ENCODE results near the gene PJA2.

PJA2 gene

DNA sequence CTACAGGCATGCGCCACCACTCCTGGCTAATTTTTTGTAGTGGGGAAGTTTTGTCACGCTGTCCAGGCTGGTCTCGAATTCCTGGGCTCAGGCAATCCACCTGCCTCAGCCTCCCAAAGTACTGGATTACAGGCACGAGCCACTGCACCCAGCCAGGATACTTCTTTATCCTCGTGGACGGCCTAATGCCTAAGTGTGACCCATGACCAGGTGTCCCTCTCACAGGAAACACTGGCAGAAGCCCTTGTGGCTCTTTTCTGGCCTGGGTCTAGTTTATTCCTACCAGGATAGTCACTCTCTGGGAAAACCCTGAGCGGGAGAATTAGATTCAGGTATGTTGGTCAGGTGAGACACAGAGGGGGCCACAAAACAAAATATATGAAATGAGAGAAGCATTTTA, 90.4 kb downstream of the PJA2 start:
- Histone ChIP-seq H3K9me3 (ENCODE audit: low read length) (no peaks in the 10 kb centered on the region), H3K4me1 (ENCODE audit: insufficient read depth, low read length) (no peaks in the 10 kb centered on the region), H3K36me3 (ENCODE audit: insufficient read depth, low read length) (no peaks in the 10 kb centered on the region), H3K27me3 (ENCODE audit: control insufficient read depth in 1 of 2, insufficient read depth in 2 of 2, low read length in 2 of 2) (no peaks in the 10 kb centered on the region), H3K27ac (ENCODE audit: low read depth, low read length) (no peak overlapping the region), H3K4me3 (ENCODE audit: low read depth in 1 of 2, low read length in 2 of 2) (no peak overlapping the region), H3K9ac (ENCODE audit: low read length) (no peak overlapping the region)

- H3K9ac ChIP-seq (ENCODE audit: low read length): no peak overlapping the region
These were observed 91.2 kb downstream of the PJA2 start for GRCh38 chr5:109318455-109319108.

GRCh38 chr5:109316634-109317033, 93.1 kb downstream of the PJA2 start:
- no peak overlapping the region for H3K4me3 ChIP-seq (ENCODE audit: low read depth in 1 of 2, low read length in 2 of 2)
- no peak overlapping the region for H3K9ac ChIP-seq (ENCODE audit: low read length)
- no peak overlapping the region for H3K27ac ChIP-seq (ENCODE audit: low read depth, low read length)
- no peaks in the 10 kb centered on the region for H3K9me3 ChIP-seq (ENCODE audit: low read length)
- no peaks in the 10 kb centered on the region for H3K27me3 ChIP-seq (ENCODE audit: control insufficient read depth in 1 of 2, insufficient read depth in 2 of 2, low read length in 2 of 2)
- H3K4me1 ChIP-seq (ENCODE audit: insufficient read depth, low read length): no peaks in the 10 kb centered on the region
- H3K36me3 ChIP-seq (ENCODE audit: insufficient read depth, low read length): no peaks in the 10 kb centered on the region

More at GRCh38 chr5:109318455-109319108, 91.2 kb downstream of the PJA2 start:
- H3K4me1 ChIP-seq (ENCODE audit: insufficient read depth, low read length): no peaks in the 10 kb centered on the region
- no peaks in the 10 kb centered on the region for H3K9me3 ChIP-seq (ENCODE audit: low read length)
- no peaks in the 10 kb centered on the region for H3K36me3 ChIP-seq (ENCODE audit: insufficient read depth, low read length)
- no peak overlapping the region for H3K4me3 ChIP-seq (ENCODE audit: low read depth in 1 of 2, low read length in 2 of 2)
- no peaks in the 10 kb centered on the region for H3K27me3 ChIP-seq (ENCODE audit: control insufficient read depth in 1 of 2, insufficient read depth in 2 of 2, low read length in 2 of 2)
- no peak overlapping the region for H3K27ac ChIP-seq (ENCODE audit: low read depth, low read length)

- no peaks in the 10 kb centered on the region for H3K4me1 ChIP-seq (ENCODE audit: insufficient read depth, low read length)
- no peak overlapping the region for H3K4me3 ChIP-seq (ENCODE audit: low read depth in 1 of 2, low read length in 2 of 2)
- H3K9me3 ChIP-seq (ENCODE audit: low read length): no peaks in the 10 kb centered on the region
- no peaks in the 10 kb centered on the region for H3K27me3 ChIP-seq (ENCODE audit: control insufficient read depth in 1 of 2, insufficient read depth in 2 of 2, low read length in 2 of 2)
- H3K9ac ChIP-seq (ENCODE audit: low read length): no peak overlapping the region
- H3K36me3 ChIP-seq (ENCODE audit: insufficient read depth, low read length): no peaks in the 10 kb centered on the region
- H3K27ac ChIP-seq (ENCODE audit: low read depth, low read length): no peak overlapping the region
These were observed 94.5 kb downstream of the PJA2 start for GRCh38 chr5:109315245-109315644.

DNA sequence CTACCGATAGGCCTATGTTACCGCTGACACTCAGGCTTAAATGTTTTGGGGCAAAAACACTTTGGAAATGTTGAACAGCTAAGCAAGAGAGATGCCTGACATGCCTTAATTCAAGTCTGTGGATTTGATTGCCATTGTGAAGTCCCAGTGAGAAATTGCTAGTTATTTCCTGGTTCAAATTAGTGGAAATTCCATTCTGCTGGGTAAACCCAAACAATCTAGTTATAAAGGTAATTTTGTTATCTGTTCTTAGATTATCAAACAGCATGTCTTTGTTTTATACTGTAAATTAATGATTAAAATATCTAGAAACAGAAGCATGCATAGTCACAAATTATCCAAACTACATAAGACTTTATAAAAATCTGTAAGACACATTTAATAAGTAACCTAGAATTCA, 96.6 kb downstream of the PJA2 start:
- no peaks in the 10 kb centered on the region for H3K9me3 ChIP-seq (ENCODE audit: low read length)
- no peak overlapping the region for H3K9ac ChIP-seq (ENCODE audit: low read length)
- no peaks in the 10 kb centered on the region for H3K27me3 ChIP-seq (ENCODE audit: control insufficient read depth in 1 of 2, insufficient read depth in 2 of 2, low read length in 2 of 2)
- H3K4me3 ChIP-seq (ENCODE audit: low read depth in 1 of 2, low read length in 2 of 2): no peak overlapping the region
- H3K27ac ChIP-seq (ENCODE audit: low read depth, low read length): no peak overlapping the region
- no peaks in the 10 kb centered on the region for H3K4me1 ChIP-seq (ENCODE audit: insufficient read depth, low read length)
- no peaks in the 10 kb centered on the region for H3K36me3 ChIP-seq (ENCODE audit: insufficient read depth, low read length)

DNA sequence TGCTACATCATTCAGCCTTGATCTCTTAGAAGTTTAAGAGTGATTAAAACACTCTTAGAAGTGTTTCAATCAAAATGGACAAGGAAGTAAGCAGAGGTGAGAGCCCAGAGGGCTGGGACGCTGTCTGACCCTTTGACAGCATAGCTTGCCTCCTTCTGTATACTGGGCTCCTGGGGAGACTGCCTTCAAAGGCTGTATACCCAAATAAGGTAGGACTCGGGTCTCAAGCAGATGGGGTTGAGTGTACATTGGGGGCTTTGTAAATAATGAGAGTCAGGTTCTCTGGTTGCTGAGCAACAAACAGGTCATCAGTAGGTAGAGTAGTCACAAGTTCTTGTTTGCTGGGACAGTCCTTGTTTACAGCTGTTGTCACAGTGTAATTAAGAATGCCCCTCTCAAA, 97.1 kb downstream of the PJA2 start:
- H3K4me3 ChIP-seq (ENCODE audit: low read depth in 1 of 2, low read length in 2 of 2): no peak overlapping the region
- no peaks in the 10 kb centered on the region for H3K9me3 ChIP-seq (ENCODE audit: low read length)
- H3K4me1 ChIP-seq (ENCODE audit: insufficient read depth, low read length): no peaks in the 10 kb centered on the region
- no peak overlapping the region for H3K27ac ChIP-seq (ENCODE audit: low read depth, low read length)
- no peaks in the 10 kb centered on the region for H3K36me3 ChIP-seq (ENCODE audit: insufficient read depth, low read length)
- H3K9ac ChIP-seq (ENCODE audit: low read length): no peak overlapping the region
- H3K27me3 ChIP-seq (ENCODE audit: control insufficient read depth in 1 of 2, insufficient read depth in 2 of 2, low read length in 2 of 2): no peaks in the 10 kb centered on the region

DNA sequence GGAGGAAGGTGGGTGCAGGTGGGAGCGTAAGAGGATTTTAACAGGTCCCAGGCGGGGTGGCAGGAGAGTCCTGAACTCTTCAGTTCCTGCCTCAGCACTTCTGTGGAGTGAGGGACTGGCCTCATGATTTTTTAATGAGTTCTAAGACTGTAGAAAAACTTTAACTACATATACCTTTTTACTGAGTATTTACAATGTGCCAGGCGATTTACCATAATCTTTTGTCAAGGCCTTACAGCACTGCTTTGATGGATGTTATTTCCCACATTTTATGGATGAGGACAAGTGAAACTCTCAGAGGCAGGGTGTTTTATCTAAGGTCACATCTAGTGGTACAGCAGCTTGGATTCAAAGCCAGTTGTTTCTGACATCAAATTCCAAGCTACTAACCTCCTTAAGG, 99.5 kb downstream of the PJA2 start:
- Histone ChIP-seq H3K27me3 (ENCODE audit: control insufficient read depth in 1 of 2, insufficient read depth in 2 of 2, low read length in 2 of 2) (no peaks in the 10 kb centered on the region), H3K4me3 (ENCODE audit: low read depth in 1 of 2, low read length in 2 of 2) (no peak overlapping the region), H3K27ac (ENCODE audit: low read depth, low read length) (no peak overlapping the region), H3K9ac (ENCODE audit: low read length) (no peak overlapping the region), H3K9me3 (ENCODE audit: low read length) (no peaks in the 10 kb centered on the region), H3K4me1 (ENCODE audit: insufficient read depth, low read length) (no peaks in the 10 kb centered on the region), H3K36me3 (ENCODE audit: insufficient read depth, low read length) (no peaks in the 10 kb centered on the region)

- no peak overlapping the region for H3K4me3 ChIP-seq (ENCODE audit: low read depth in 1 of 2, low read length in 2 of 2)
- no peak overlapping the region for H3K9ac ChIP-seq (ENCODE audit: low read length)
- H3K27ac ChIP-seq (ENCODE audit: low read depth, low read length): no peak overlapping the region
- H3K36me3 ChIP-seq (ENCODE audit: insufficient read depth, low read length): no peaks in the 10 kb centered on the region
- H3K9me3 ChIP-seq (ENCODE audit: low read length): no peaks in the 10 kb centered on the region
- no peaks in the 10 kb centered on the region for H3K4me1 ChIP-seq (ENCODE audit: insufficient read depth, low read length)
- H3K27me3 ChIP-seq (ENCODE audit: control insufficient read depth in 1 of 2, insufficient read depth in 2 of 2, low read length in 2 of 2): no peaks in the 10 kb centered on the region
These were observed 100.3 kb downstream of the PJA2 start for GRCh38 chr5:109309326-109310063.

DNA sequence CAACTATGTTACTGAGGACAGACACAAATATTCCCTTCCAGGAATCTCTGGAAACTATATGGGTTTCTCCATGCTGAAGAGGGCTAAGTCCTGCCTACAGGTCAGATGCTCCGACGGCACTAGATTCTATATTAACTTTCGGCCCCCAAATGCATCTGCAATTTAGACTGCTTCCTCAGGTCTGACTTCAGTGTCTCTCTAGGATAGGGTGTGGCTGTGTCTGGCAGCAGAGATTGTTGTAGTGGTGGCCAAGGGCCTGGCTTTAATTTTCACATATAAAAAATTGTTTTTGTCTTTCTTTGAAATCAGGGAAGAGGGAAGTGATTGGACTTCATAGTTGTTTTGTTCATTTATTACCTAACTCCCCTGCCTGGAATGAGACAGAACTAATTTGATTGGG, 101.8 kb downstream of the PJA2 start:
- no peaks in the 10 kb centered on the region for H3K4me1 ChIP-seq (ENCODE audit: insufficient read depth, low read length)
- H3K4me3 ChIP-seq (ENCODE audit: low read depth in 1 of 2, low read length in 2 of 2): no peak overlapping the region
- H3K9me3 ChIP-seq (ENCODE audit: low read length): no peaks in the 10 kb centered on the region
- H3K27me3 ChIP-seq (ENCODE audit: control insufficient read depth in 1 of 2, insufficient read depth in 2 of 2, low read length in 2 of 2): no peaks in the 10 kb centered on the region
- no peak overlapping the region for H3K27ac ChIP-seq (ENCODE audit: low read depth, low read length)
- H3K9ac ChIP-seq (ENCODE audit: low read length): no peak overlapping the region
- H3K36me3 ChIP-seq (ENCODE audit: insufficient read depth, low read length): no peaks in the 10 kb centered on the region

- Histone ChIP-seq H3K4me1 (ENCODE audit: insufficient read depth, low read length) (no peaks in the 10 kb centered on the region), H3K4me3 (ENCODE audit: low read depth in 1 of 2, low read length in 2 of 2) (no peak overlapping the region), H3K36me3 (ENCODE audit: insufficient read depth, low read length) (no peaks in the 10 kb centered on the region), H3K9me3 (ENCODE audit: low read length) (no peaks in the 10 kb centered on the region), H3K9ac (ENCODE audit: low read length) (no peak overlapping the region), H3K27me3 (ENCODE audit: control insufficient read depth in 1 of 2, insufficient read depth in 2 of 2, low read length in 2 of 2) (no peaks in the 10 kb centered on the region), H3K27ac (ENCODE audit: low read depth, low read length) (no peak overlapping the region)
These were observed 102.3 kb downstream of the PJA2 start for GRCh38 chr5:109307456-109307855.

DNA sequence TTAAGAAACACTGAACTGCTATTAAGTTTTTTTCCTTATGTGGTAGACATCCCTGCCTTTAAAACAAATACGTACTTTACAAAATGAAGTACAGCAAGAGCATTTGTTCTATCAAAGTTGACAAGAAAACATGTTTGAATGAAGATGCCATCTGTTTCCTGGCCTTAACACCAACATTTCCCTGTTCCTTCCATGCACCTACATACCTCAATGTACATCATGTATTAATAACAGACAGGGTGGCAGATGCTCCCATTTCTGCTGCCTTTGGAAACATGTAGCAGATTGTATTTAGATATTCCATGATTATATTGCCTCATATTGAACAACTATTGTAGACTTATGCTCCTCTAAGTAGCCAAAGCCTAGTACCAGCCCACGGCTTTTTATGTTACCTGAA, 104.4 kb downstream of the PJA2 start:
- H3K4me3 ChIP-seq (ENCODE audit: low read depth in 1 of 2, low read length in 2 of 2): no peak overlapping the region
- H3K9me3 ChIP-seq (ENCODE audit: low read length): no peaks in the 10 kb centered on the region
- H3K27ac ChIP-seq (ENCODE audit: low read depth, low read length): no peak overlapping the region
- no peaks in the 10 kb centered on the region for H3K27me3 ChIP-seq (ENCODE audit: control insufficient read depth in 1 of 2, insufficient read depth in 2 of 2, low read length in 2 of 2)
- H3K36me3 ChIP-seq (ENCODE audit: insufficient read depth, low read length): no peaks in the 10 kb centered on the region
- H3K9ac ChIP-seq (ENCODE audit: low read length): no peak overlapping the region
- H3K4me1 ChIP-seq (ENCODE audit: insufficient read depth, low read length): no peaks in the 10 kb centered on the region

DNA sequence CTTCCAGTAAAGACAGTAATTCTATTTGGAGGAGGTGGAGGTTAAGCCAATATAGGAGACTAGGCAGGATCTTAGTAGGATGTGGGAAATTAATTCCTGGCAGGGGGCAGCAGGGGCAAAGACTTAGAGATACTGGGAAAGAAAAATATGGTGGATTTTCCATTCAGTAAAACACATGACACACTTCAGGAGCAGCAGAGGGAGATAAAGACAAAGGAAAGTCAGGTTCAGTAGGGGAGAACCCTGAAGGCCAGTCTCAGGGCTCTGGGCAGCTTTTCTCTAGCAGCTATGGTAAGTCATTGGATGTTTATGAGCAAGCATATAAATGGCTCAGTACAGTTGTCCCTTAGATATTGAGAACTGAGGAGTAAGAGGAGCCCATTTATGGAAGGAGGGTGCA, 105.5 kb downstream of the PJA2 start:
- Histone ChIP-seq H3K27me3 (ENCODE audit: control insufficient read depth in 1 of 2, insufficient read depth in 2 of 2, low read length in 2 of 2) (no peaks in the 10 kb centered on the region), H3K9ac (ENCODE audit: low read length) (no peak overlapping the region), H3K4me1 (ENCODE audit: insufficient read depth, low read length) (no peaks in the 10 kb centered on the region), H3K4me3 (ENCODE audit: low read depth in 1 of 2, low read length in 2 of 2) (no peak overlapping the region), H3K36me3 (ENCODE audit: insufficient read depth, low read length) (no peaks in the 10 kb centered on the region), H3K27ac (ENCODE audit: low read depth, low read length) (no peak overlapping the region), H3K9me3 (ENCODE audit: low read length) (no peaks in the 10 kb centered on the region)

Data from muscle layer of colon (tissue), 2 donors.